PFSK-1 (cell line): ENCODE data around the gene PRDX1.

Experiments
- FOXP2 ChIP-seq: optimal IDR thresholded peaks from 2 replicates; pipeline ENCODE3; 2011; ENCODE audit warnings: borderline replicate concordance, control low read depth, inconsistent platforms; ENCODE audit not compliant: insufficient read depth; ENCODE audit errors: extremely low read length, extremely low read depth
- POLR2AphosphoS5 ChIP-seq: IDR thresholded peaks from 2 replicates; pipeline ENCODE4 v1.6.1; 2012; ENCODE audit warnings: low read depth, mild to moderate bottlenecking, control low read depth, low read length, moderate library complexity
- SIN3A ChIP-seq: IDR thresholded peaks from 2 replicates; pipeline ENCODE4 v1.6.1; 2012; ENCODE audit warnings: mild to moderate bottlenecking, low read length, moderate library complexity, borderline replicate concordance; ENCODE audit not compliant: insufficient read depth
- TAF1 ChIP-seq: IDR thresholded peaks from 2 replicates; pipeline ENCODE4 v1.6.1; 2012; ENCODE audit warnings: low read length, control low read depth, borderline replicate concordance; ENCODE audit not compliant: insufficient read depth
- TF ChIP-seq, protein P1 (sequence below), 2 experiments: IDR thresholded peaks; 2 replicates each; pipeline versions ENCODE4 v1.6.1 to v1.8.0; 2011 to 2012; ENCODE audit warnings: low read depth in 2 of 2, low read length in 2 of 2, control low read depth in 1 of 2, inconsistent platforms in 1 of 2, mild to moderate bottlenecking in 1 of 2, moderate library complexity in 1 of 2; ENCODE audit not compliant: insufficient read depth in 1 of 2

The PRDX1 gene

DNA sequence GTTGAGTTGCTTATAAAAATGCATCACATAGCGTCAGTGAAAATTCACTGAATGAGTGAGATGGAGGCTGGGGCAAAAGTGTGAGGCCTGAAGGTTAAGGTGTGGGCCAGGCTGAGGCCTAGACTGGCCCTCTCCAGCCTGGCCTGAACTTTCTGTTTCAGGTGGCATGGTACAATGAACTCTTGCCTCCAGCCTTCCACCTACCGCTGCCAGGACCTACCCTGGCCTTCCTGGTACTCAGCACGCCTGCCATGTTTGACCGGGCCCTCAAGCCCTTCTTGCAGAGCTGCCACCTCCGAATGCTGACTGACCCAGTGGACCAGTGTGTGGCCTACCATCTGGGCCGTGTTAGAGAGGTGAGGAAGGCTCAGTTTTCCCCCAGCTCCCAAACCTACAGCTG, 14.5 kb downstream of the PRDX1 start:
- TF ChIP-seq, protein P1, sequence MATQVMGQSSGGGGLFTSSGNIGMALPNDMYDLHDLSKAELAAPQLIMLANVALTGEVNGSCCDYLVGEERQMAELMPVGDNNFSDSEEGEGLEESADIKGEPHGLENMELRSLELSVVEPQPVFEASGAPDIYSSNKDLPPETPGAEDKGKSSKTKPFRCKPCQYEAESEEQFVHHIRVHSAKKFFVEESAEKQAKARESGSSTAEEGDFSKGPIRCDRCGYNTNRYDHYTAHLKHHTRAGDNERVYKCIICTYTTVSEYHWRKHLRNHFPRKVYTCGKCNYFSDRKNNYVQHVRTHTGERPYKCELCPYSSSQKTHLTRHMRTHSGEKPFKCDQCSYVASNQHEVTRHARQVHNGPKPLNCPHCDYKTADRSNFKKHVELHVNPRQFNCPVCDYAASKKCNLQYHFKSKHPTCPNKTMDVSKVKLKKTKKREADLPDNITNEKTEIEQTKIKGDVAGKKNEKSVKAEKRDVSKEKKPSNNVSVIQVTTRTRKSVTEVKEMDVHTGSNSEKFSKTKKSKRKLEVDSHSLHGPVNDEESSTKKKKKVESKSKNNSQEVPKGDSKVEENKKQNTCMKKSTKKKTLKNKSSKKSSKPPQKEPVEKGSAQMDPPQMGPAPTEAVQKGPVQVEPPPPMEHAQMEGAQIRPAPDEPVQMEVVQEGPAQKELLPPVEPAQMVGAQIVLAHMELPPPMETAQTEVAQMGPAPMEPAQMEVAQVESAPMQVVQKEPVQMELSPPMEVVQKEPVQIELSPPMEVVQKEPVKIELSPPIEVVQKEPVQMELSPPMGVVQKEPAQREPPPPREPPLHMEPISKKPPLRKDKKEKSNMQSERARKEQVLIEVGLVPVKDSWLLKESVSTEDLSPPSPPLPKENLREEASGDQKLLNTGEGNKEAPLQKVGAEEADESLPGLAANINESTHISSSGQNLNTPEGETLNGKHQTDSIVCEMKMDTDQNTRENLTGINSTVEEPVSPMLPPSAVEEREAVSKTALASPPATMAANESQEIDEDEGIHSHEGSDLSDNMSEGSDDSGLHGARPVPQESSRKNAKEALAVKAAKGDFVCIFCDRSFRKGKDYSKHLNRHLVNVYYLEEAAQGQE (IDR thresholded peaks at IDR 0.05; ENCODE audit: insufficient read depth in 1 of 2, low read depth in 2 of 2, low read length in 2 of 2) = no peak

DNA sequence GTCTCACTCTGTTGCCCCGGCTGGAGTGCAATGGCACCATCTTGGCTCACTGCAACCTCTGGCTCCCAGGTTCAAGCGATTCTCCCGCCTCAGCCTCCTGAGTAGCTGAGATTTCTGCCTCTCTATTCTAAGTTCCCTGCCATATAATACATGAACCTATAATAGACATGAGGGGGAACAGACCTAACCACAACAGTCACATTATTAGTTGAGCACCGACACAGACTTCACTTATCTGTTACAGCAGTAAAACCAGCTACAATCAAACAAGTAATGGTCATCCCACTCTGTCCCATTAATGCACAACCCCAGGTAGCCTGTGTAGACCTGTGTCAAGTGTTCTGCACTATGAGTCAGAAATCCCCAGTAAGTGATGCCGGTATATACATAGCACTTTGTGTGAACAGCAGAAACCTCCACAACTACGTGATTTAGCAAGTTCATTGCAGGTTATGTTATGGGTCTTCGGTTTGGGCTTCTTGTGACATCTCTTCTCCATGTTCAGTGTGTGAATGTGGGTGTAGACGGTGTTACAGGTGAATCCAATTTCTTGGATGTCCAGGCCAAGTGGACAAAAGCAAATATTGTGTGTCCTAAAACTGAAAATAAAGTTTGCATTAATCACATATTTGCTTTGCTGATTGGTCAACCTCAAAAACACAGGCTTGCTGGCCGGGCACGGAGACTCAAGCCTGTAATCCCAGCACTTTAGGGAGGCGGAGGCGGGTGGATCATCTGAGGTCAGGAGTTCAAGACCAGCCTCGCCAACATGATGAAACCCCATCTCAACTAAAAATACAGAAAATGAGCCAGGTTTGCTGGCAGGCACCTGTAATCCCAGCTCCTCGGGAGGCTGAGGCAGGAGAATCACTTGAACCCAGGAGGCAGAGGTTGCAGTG, 18.0 kb downstream of the PRDX1 start:
- TF ChIP-seq, protein P1 (IDR thresholded peaks at IDR 0.05; ENCODE audit: insufficient read depth in 1 of 2, low read depth in 2 of 2, low read length in 2 of 2) = no peak
- no peak for TF ChIP-seq SIN3A
- TF ChIP-seq TAF1 = no peak
- no peak for TF ChIP-seq POLR2AphosphoS5
- TF ChIP-seq FOXP2 = no peak

DNA sequence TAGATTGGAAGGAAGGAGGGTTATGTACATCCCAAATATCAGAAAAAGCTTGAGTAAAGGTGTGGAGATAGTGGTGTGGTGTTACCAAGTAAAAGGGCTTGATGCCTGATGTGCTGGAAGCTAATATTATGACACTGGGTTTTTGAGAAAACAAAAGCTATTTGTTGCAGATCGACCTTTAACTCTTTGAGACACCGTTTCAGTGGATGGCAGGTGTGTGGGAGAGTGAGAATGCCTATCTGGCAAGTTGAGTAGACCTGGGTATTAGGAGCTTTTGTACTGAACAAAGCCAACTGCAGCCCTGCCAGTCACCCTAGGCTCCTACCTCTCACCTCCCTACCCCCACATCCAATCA, 20.2 kb downstream of the PRDX1 start:
- no peak for TF ChIP-seq POLR2AphosphoS5
- TF ChIP-seq FOXP2 = no peak
- no peak for TF ChIP-seq TAF1
- TF ChIP-seq, protein P1 (IDR thresholded peaks at IDR 0.05; ENCODE audit: insufficient read depth in 1 of 2, low read depth in 2 of 2, low read length in 2 of 2) = no peak
- no peak for TF ChIP-seq SIN3A

DNA sequence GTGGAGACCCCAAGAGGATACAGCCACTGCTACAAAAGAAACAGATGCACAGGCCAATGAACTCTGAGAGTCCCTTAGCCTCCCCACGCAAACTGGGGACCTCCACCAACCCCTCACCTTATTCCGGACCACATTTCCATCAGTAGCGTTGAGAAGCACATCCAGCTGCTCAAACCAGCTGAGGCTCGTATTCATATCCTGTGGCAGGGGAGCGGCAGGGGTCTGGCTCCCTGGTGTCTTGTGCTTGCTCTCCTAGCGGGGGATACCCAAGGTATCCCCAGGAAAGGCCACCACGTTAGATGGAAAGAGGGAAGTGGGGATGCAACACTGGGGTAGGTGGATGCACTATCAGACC, 22.3 kb downstream of the PRDX1 start:
- TF ChIP-seq SIN3A (no peak), TAF1 (no peak), FOXP2 (no peak), POLR2AphosphoS5 (no peak)
- TF ChIP-seq, protein P1 (IDR thresholded peaks at IDR 0.05; ENCODE audit: insufficient read depth in 1 of 2, low read depth in 2 of 2, low read length in 2 of 2) = no peak

DNA sequence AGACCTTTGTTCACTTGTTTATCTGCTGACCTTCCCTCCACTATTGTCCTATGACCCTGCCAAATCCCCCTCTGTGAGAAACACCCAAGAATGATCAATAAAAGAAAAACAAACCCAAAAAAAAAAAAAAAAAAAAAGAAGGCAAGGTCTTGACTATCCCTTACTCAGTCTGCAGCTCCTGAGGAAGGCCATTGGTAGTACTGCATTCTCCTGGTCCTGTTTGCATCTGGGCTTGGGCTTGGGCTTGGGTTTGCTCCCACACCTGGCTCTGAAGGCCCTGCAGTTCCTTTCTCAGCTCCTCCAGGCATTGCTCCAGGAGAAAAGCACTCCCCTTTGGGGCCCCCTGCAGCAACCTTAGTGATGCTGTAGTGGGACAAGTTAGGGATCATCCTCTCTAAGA, 23.4 kb downstream of the PRDX1 start:
- TF ChIP-seq POLR2AphosphoS5 (no peak), SIN3A (no peak), FOXP2 (no peak), TAF1 (no peak)
- TF ChIP-seq, protein P1 (IDR thresholded peaks at IDR 0.05; ENCODE audit: insufficient read depth in 1 of 2, low read depth in 2 of 2, low read length in 2 of 2) = no peak
